Measurements from ENCODE around the gene OR4D2. TPM values are rescaled to one million over a fixed set of nuclear protein-coding genes. Genes with fewer than 3 reads are reported as not detected.
"Not testable (repeated sequence)": the region's sequence is repeated elsewhere in the genome, so short reads cannot be mapped to it uniquely, and the experiment has no call there.

The OR4D2 gene
- not detected for polyA plus RNA-seq
- long read RNA-seq, donor 1 = 0 reads
- long read RNA-seq, donor 2 = 0 reads
- long read RNA-seq, donor 3 = 0 reads
- long read RNA-seq, donor 4 = 0 reads
- long read RNA-seq, donor 5 = 0 reads
- long read RNA-seq, donor 6 = 0 reads
- long read RNA-seq, donor 7 = 0 reads
- long read RNA-seq, donor 8 = 0 reads
- long read RNA-seq, donor 9 = 0 reads
- long read RNA-seq, donor 10 = 0 reads
- long read RNA-seq, donor 11 = 0 reads

GRCh38 chr17:58166682-58167081 is at the start of gene OR4D2:
Gene OR4D2 (plus strand): TSS chr17:58166982. CDS start chr17:58169656, 2,674 bp downstream.
- no peak within 1 kb of the TSS for H3K4me3 ChIP-seq (ENCODE audit: low read length)
- no peaks in the 10 kb centered on the region for H3K4me1 ChIP-seq (ENCODE audit: control insufficient read depth, insufficient read depth, low read length)
- no peaks in the 10 kb centered on the region for H3K36me3 ChIP-seq (ENCODE audit: control insufficient read depth, insufficient read depth, low read length)
- H3K27ac ChIP-seq (ENCODE audit: low read length) = no peak within 1 kb of the TSS
- H3K9me3 ChIP-seq (ENCODE audit: control insufficient read depth, low read depth, low read length) = no peaks in the 10 kb centered on the region
- no peak for DNase-seq
- H3K27me3 ChIP-seq (ENCODE audit: control insufficient read depth, insufficient read depth, low read length) = peaks cover 24% of the 10 kb centered on the region
- WGBS (ENCODE audit: insufficient coverage, low lambda C conversion rate) = 47% methylated on average over 4 of the region's 6 CpGs

- no peak for DNase-seq
- Histone ChIP-seq H3K36me3 (ENCODE audit: control insufficient read depth, insufficient read depth, low read length) (no peaks in the 10 kb centered on the region), H3K4me3 (ENCODE audit: low read length) (no peak overlapping the region), H3K9me3 (ENCODE audit: control insufficient read depth, low read depth, low read length) (no peaks in the 10 kb centered on the region), H3K27me3 (ENCODE audit: control insufficient read depth, insufficient read depth, low read length) (peaks cover 5% of the 10 kb centered on the region), H3K27ac (ENCODE audit: low read length) (no peak overlapping the region), H3K4me1 (ENCODE audit: control insufficient read depth, insufficient read depth, low read length) (no peaks in the 10 kb centered on the region)
- no CpG with 5 or more reads among the region's 5 CpGs for WGBS (ENCODE audit: insufficient coverage, low lambda C conversion rate)
Observed at GRCh38 chr17:58117382-58117781, 49.4 kb upstream of the OR4D2 start.

GRCh38 chr17:58119491-58119890 is 47.3 kb upstream of the OR4D2 start:
- WGBS (ENCODE audit: insufficient coverage, low lambda C conversion rate) = 80% methylated on average over 1 of the region's 3 CpGs

GRCh38 chr17:58120195-58120822 is 46.5 kb upstream of the OR4D2 start:
- Histone ChIP-seq H3K27me3 (ENCODE audit: control insufficient read depth, insufficient read depth, low read length) (peaks cover 1% of the 10 kb centered on the region), H3K27ac (ENCODE audit: low read length) (no peak overlapping the region), H3K36me3 (ENCODE audit: control insufficient read depth, insufficient read depth, low read length) (no peaks in the 10 kb centered on the region), H3K4me3 (ENCODE audit: low read length) (no peak overlapping the region), H3K4me1 (ENCODE audit: control insufficient read depth, insufficient read depth, low read length) (no peaks in the 10 kb centered on the region), H3K9me3 (ENCODE audit: control insufficient read depth, low read depth, low read length) (no peaks in the 10 kb centered on the region)
- peak; percentile 23 to 39 for DNase-seq
- WGBS (ENCODE audit: insufficient coverage, low lambda C conversion rate) = 8% methylated on average over 2 of the region's 7 CpGs

More at GRCh38 chr17:58119491-58119890, 47.3 kb upstream of the OR4D2 start:
- DNase-seq = no peak
- Histone ChIP-seq H3K27me3 (ENCODE audit: control insufficient read depth, insufficient read depth, low read length) (peaks cover 5% of the 10 kb centered on the region), H3K36me3 (ENCODE audit: control insufficient read depth, insufficient read depth, low read length) (no peaks in the 10 kb centered on the region), H3K27ac (ENCODE audit: low read length) (no peak overlapping the region), H3K4me3 (ENCODE audit: low read length) (no peak overlapping the region), H3K4me1 (ENCODE audit: control insufficient read depth, insufficient read depth, low read length) (no peaks in the 10 kb centered on the region), H3K9me3 (ENCODE audit: control insufficient read depth, low read depth, low read length) (no peaks in the 10 kb centered on the region)

- Histone ChIP-seq H3K27ac (ENCODE audit: low read length) (no peak overlapping the region), H3K4me3 (ENCODE audit: low read length) (no peak overlapping the region), H3K4me1 (ENCODE audit: control insufficient read depth, insufficient read depth, low read length) (no peaks in the 10 kb centered on the region), H3K27me3 (ENCODE audit: control insufficient read depth, insufficient read depth, low read length) (peaks cover 3% of the 10 kb centered on the region), H3K9me3 (ENCODE audit: control insufficient read depth, low read depth, low read length) (no peaks in the 10 kb centered on the region), H3K36me3 (ENCODE audit: control insufficient read depth, insufficient read depth, low read length) (no peaks in the 10 kb centered on the region)
- peak; percentile 12 to 22 for DNase-seq
- no CpG with 5 or more reads among the region's 5 CpGs for WGBS (ENCODE audit: insufficient coverage, low lambda C conversion rate)
Observed at GRCh38 chr17:58121925-58122324, 44.9 kb upstream of the OR4D2 start.

GRCh38 chr17:58127846-58128245 is 38.9 kb upstream of the OR4D2 start:
- Histone ChIP-seq H3K4me3 (ENCODE audit: low read length) (no peak overlapping the region), H3K4me1 (ENCODE audit: control insufficient read depth, insufficient read depth, low read length) (no peaks in the 10 kb centered on the region), H3K36me3 (ENCODE audit: control insufficient read depth, insufficient read depth, low read length) (no peaks in the 10 kb centered on the region), H3K27me3 (ENCODE audit: control insufficient read depth, insufficient read depth, low read length) (peaks cover 5% of the 10 kb centered on the region), H3K27ac (ENCODE audit: low read length) (no peak overlapping the region), H3K9me3 (ENCODE audit: control insufficient read depth, low read depth, low read length) (no peaks in the 10 kb centered on the region)
- 64% methylated on average over 1 of the region's 1 CpG for WGBS (ENCODE audit: insufficient coverage, low lambda C conversion rate)
- DNase-seq = no peak

GRCh38 chr17:58132697-58133096 is 34.1 kb upstream of the OR4D2 start:
- not testable (repeated sequence) for H3K36me3 ChIP-seq (ENCODE audit: control insufficient read depth, insufficient read depth, low read length); H3K4me3 ChIP-seq (ENCODE audit: low read length); DNase-seq; H3K27ac ChIP-seq (ENCODE audit: low read length); H3K4me1 ChIP-seq (ENCODE audit: control insufficient read depth, insufficient read depth, low read length); H3K9me3 ChIP-seq (ENCODE audit: control insufficient read depth, low read depth, low read length)
- WGBS (ENCODE audit: insufficient coverage, low lambda C conversion rate) = no CpG with 5 or more reads among the region's 5 CpGs
- H3K27me3 ChIP-seq (ENCODE audit: control insufficient read depth, insufficient read depth, low read length) = peaks cover 26% of the 10 kb centered on the region

GRCh38 chr17:58136669-58137279 is 30.0 kb upstream of the OR4D2 start:
- H3K27ac ChIP-seq (ENCODE audit: low read length) = no peak overlapping the region
- H3K4me1 ChIP-seq (ENCODE audit: control insufficient read depth, insufficient read depth, low read length) = no peaks in the 10 kb centered on the region
- DNase-seq = no peak
- no peak overlapping the region for H3K4me3 ChIP-seq (ENCODE audit: low read length)
- whole genome bisulfite sequencing (ENCODE audit: insufficient coverage, low lambda C conversion rate) = no CpG with 5 or more reads among the region's 8 CpGs
- H3K36me3 ChIP-seq (ENCODE audit: control insufficient read depth, insufficient read depth, low read length) = no peaks in the 10 kb centered on the region
- peaks cover 28% of the 10 kb centered on the region for H3K27me3 ChIP-seq (ENCODE audit: control insufficient read depth, insufficient read depth, low read length)
- H3K9me3 ChIP-seq (ENCODE audit: control insufficient read depth, low read depth, low read length) = peaks cover 3% of the 10 kb centered on the region

GRCh38 chr17:58141505-58141904 is 25.3 kb upstream of the OR4D2 start:
- H3K36me3 ChIP-seq (ENCODE audit: control insufficient read depth, insufficient read depth, low read length) = no peaks in the 10 kb centered on the region
- no peak overlapping the region for H3K4me3 ChIP-seq (ENCODE audit: low read length)
- H3K27me3 ChIP-seq (ENCODE audit: control insufficient read depth, insufficient read depth, low read length) = peaks cover 16% of the 10 kb centered on the region
- no CpG with 5 or more reads among the region's 5 CpGs for WGBS (ENCODE audit: insufficient coverage, low lambda C conversion rate)
- peaks cover 4% of the 10 kb centered on the region for H3K9me3 ChIP-seq (ENCODE audit: control insufficient read depth, low read depth, low read length)
- H3K4me1 ChIP-seq (ENCODE audit: control insufficient read depth, insufficient read depth, low read length) = no peaks in the 10 kb centered on the region
- no peak overlapping the region for H3K27ac ChIP-seq (ENCODE audit: low read length)
- no peak for DNase-seq

- 57% methylated on average over 1 of the region's 4 CpGs for WGBS (ENCODE audit: insufficient coverage, low lambda C conversion rate)
Observed at GRCh38 chr17:58143335-58143734, 23.4 kb upstream of the OR4D2 start.

More at GRCh38 chr17:58143335-58143734, 23.4 kb upstream of the OR4D2 start:
- not testable (repeated sequence) for H3K36me3 ChIP-seq (ENCODE audit: control insufficient read depth, insufficient read depth, low read length); H3K4me1 ChIP-seq (ENCODE audit: control insufficient read depth, insufficient read depth, low read length); H3K27me3 ChIP-seq (ENCODE audit: control insufficient read depth, insufficient read depth, low read length); H3K27ac ChIP-seq (ENCODE audit: low read length); H3K9me3 ChIP-seq (ENCODE audit: control insufficient read depth, low read depth, low read length); DNase-seq; H3K4me3 ChIP-seq (ENCODE audit: low read length)
